ENCODE data around the gene DOCK4. TPM values are rescaled to one million over a fixed set of nuclear protein-coding genes. Genes with fewer than 3 reads are reported as not detected.

DOCK4 gene
- total RNA-seq, 1 experiment from 2014 or later, result 31.4 TPM

DNA sequence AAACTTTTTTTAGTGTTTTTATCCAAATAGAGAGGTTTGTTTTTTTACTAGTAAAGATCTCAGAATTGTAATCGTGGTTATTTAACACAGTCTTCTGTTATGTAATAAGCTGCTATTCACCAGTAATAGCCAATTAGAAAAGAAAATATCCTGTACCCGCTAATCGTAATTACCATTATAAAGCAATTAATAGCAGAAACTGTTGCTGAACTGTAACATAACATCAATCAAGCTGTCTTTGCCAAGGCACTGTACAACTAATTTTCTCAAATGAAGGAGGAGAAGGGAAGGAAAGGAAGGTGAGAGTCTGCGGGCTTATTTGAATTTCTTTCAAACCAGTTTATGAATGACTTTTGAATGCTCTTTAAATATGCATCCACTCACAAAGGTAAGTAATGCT, 9.6 kb upstream of the DOCK4 start:
- no peak for DNase-seq (ENCODE audit: unreplicated experiment)
- H3K27me3 Mint-ChIP-seq (ENCODE audit: insufficient read depth, unreplicated experiment), result no peaks in the 10 kb centered on the region
- H3K4me3 Mint-ChIP-seq (ENCODE audit: unreplicated experiment), result no peak overlapping the region
- BruUV-seq (replicated peaks), result no TSS peak
- TF ChIP-seq, protein P1, sequence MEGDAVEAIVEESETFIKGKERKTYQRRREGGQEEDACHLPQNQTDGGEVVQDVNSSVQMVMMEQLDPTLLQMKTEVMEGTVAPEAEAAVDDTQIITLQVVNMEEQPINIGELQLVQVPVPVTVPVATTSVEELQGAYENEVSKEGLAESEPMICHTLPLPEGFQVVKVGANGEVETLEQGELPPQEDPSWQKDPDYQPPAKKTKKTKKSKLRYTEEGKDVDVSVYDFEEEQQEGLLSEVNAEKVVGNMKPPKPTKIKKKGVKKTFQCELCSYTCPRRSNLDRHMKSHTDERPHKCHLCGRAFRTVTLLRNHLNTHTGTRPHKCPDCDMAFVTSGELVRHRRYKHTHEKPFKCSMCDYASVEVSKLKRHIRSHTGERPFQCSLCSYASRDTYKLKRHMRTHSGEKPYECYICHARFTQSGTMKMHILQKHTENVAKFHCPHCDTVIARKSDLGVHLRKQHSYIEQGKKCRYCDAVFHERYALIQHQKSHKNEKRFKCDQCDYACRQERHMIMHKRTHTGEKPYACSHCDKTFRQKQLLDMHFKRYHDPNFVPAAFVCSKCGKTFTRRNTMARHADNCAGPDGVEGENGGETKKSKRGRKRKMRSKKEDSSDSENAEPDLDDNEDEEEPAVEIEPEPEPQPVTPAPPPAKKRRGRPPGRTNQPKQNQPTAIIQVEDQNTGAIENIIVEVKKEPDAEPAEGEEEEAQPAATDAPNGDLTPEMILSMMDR (IDR thresholded peaks at IDR 0.05; ENCODE audit: unreplicated experiment), result no peak
- intact Hi-C loops (cut with micrococcal nuclease), result no loop called here
- H3K9me3 Mint-ChIP-seq (ENCODE audit: unreplicated experiment), result no peaks in the 10 kb centered on the region
- ChIA-PET POLR2A (interaction anchor here (0.7 to 2.4 kb wide), 4 partner anchors 9 to 603 kb away, joined by 3 to 11 read pairs (median 5); partner anchors contain the start of genes DOCK4, IFRD1 and ZNF277), CTCF (no interaction called here)
- H3K36me3 Mint-ChIP-seq (ENCODE audit: insufficient read depth, unreplicated experiment), result no peaks in the 10 kb centered on the region
- peaks cover 9% of the 10 kb centered on the region for H3K4me1 Mint-ChIP-seq (ENCODE audit: insufficient read depth, unreplicated experiment)
- no peak overlapping the region for H3K27ac Mint-ChIP-seq (ENCODE audit: low read depth, unreplicated experiment)

DNA sequence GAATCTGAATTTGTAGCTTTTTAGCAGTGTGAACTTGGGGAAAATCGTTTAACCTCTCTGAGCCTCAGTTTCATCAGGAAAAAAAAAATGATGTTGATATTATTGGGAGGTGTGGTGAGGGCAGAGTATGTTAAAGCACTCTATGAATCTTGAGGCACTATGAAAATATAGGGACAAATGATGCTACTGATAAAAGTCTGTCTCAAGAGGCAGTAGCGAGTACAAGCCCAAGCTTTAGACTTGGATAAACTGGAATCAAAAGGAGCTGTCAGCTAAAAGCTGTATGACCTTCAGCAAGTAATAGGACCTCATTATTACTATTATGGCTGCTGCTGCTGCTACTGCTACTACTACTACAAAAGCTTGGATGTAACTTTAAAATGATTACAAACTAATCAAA, 8.7 kb upstream of the DOCK4 start:
- TF ChIP-seq, protein P1 (IDR thresholded peaks at IDR 0.05; ENCODE audit: unreplicated experiment), result no peak
- no peak overlapping the region for H3K4me3 Mint-ChIP-seq (ENCODE audit: unreplicated experiment)
- no peaks in the 10 kb centered on the region for H3K36me3 Mint-ChIP-seq (ENCODE audit: insufficient read depth, unreplicated experiment)
- intact Hi-C loops (cut with micrococcal nuclease), result no loop called here
- DNase-seq (ENCODE audit: unreplicated experiment), result no peak
- POLR2A ChIA-PET, result interaction anchor here (0.7 to 2.4 kb wide), 4 partner anchors 10 to 260 kb away, joined by 3 to 11 read pairs (median 4); partner anchors contain the start of genes DOCK4 and IFRD1
- BruUV-seq (replicated peaks), result no TSS peak
- H3K4me1 Mint-ChIP-seq (ENCODE audit: insufficient read depth, unreplicated experiment), result peaks cover 9% of the 10 kb centered on the region
- H3K9me3 Mint-ChIP-seq (ENCODE audit: unreplicated experiment), result no peaks in the 10 kb centered on the region
- H3K27ac Mint-ChIP-seq (ENCODE audit: low read depth, unreplicated experiment), result no peak overlapping the region
- CTCF ChIA-PET, result interaction anchor here (0.5 to 1.3 kb wide), 5 partner anchors 9 to 473 kb away, joined by 3 to 5 read pairs (median 3); no protein-coding TSS in a partner anchor
- H3K27me3 Mint-ChIP-seq (ENCODE audit: insufficient read depth, unreplicated experiment), result no peaks in the 10 kb centered on the region

DNA sequence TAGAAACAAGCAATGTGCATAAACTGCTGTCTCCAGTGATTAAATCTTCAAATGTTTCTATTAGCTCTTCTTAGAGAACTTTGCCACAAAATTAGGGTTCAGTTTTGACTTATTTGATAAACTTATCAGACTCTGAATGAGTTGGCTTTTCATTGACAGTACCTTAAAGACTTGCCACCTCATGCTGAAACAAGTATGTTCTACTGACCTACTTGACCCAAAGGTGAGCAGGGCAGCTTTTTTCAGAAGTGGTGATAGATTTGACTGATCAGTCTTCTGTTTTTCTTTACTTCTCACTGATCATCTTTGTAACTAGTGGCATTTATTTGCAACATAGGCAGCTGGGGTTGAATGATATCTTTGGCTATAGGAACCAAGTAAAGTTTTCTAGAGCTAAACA, 8.1 kb upstream of the DOCK4 start:
- Mint-ChIP-seq H3K9me3 (ENCODE audit: unreplicated experiment) (no peaks in the 10 kb centered on the region), H3K4me1 (ENCODE audit: insufficient read depth, unreplicated experiment) (peaks cover 9% of the 10 kb centered on the region), H3K27ac (ENCODE audit: low read depth, unreplicated experiment) (no peak overlapping the region), H3K4me3 (ENCODE audit: unreplicated experiment) (no peak overlapping the region), H3K27me3 (ENCODE audit: insufficient read depth, unreplicated experiment) (no peaks in the 10 kb centered on the region), H3K36me3 (ENCODE audit: insufficient read depth, unreplicated experiment) (no peaks in the 10 kb centered on the region)
- TF ChIP-seq, protein P1 (IDR thresholded peaks at IDR 0.05; ENCODE audit: unreplicated experiment), result no peak
- POLR2A ChIA-PET, result interaction anchor here (0.7 to 2.4 kb wide), 5 partner anchors 9 to 282 kb away, joined by 3 to 11 read pairs (median 3); partner anchors contain the start of genes DOCK4 and IFRD1
- intact Hi-C loops (cut with micrococcal nuclease), result no loop called here
- no peak for DNase-seq (ENCODE audit: unreplicated experiment)
- CTCF ChIA-PET, result interaction anchor here (0.6 to 1.3 kb wide), 6 partner anchors 8 to 659 kb away, joined by 3 to 5 read pairs (median 3); no protein-coding TSS in a partner anchor
- BruUV-seq (replicated peaks), result no TSS peak

DNA sequence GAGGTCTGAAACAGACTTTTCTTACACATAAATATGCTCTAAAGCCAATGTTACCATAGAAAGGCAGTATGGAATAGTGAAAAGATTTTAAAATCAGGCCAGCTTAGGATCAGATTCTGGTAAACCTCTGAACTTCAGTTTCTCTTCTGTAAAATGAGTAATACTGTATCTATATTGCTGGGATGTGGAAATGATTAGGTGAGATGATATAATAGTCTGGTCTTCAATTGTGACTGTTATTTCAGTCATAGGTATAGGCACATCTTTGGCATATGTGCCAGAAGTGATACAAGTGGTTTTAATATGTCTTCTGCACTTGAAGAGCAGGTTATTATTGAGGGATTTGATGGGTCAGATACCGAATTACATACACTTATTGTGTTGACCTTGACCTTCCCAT, 7.5 kb upstream of the DOCK4 start:
- DNase-seq (ENCODE audit: unreplicated experiment), result no peak
- Mint-ChIP-seq H3K4me3 (ENCODE audit: unreplicated experiment) (no peak overlapping the region), H3K4me1 (ENCODE audit: insufficient read depth, unreplicated experiment) (peaks cover 9% of the 10 kb centered on the region), H3K9me3 (ENCODE audit: unreplicated experiment) (no peaks in the 10 kb centered on the region), H3K27ac (ENCODE audit: low read depth, unreplicated experiment) (no peak overlapping the region), H3K27me3 (ENCODE audit: insufficient read depth, unreplicated experiment) (no peaks in the 10 kb centered on the region), H3K36me3 (ENCODE audit: insufficient read depth, unreplicated experiment) (no peaks in the 10 kb centered on the region)
- BruUV-seq (replicated peaks), result no TSS peak
- intact Hi-C loops (cut with micrococcal nuclease), result no loop called here
- ChIA-PET POLR2A (interaction anchor here (0.7 to 1.8 kb wide), 3 partner anchors 10 to 282 kb away, joined by 3 to 6 read pairs (median 4); no protein-coding TSS in a partner anchor), CTCF (interaction anchor here (0.5 to 1.1 kb wide), 3 partner anchors 8 to 673 kb away, joined by 3 to 5 read pairs (median 3); no protein-coding TSS in a partner anchor)
- TF ChIP-seq, protein P1 (IDR thresholded peaks at IDR 0.05; ENCODE audit: unreplicated experiment), result no peak

All from MCF 10A (cell line).